Loucy (cell line): Measurements from ENCODE around the gene CDK18.

Experiments used
- H2AFZ ChIP-seq: fragments of 200-600 bp; sonication (generic); 2 replicates; pipeline ENCODE4 v1.6.0; 2016; ENCODE audit warnings: antibody characterized with exemption, mild to moderate bottlenecking, low read length, moderate library complexity
- H3F3A ChIP-seq: fragments of 200-600 bp; 2 replicates; pipeline ENCODE4 v1.6.0; 2016; ENCODE audit warnings: antibody characterized with exemption, low read depth, mild to moderate bottlenecking
- H3K27me3 ChIP-seq: fragments of 200-600 bp; sonication (generic); 2 replicates; pipeline ENCODE4 v1.6.1; 2014; ENCODE audit warnings: low read length, mild to moderate bottlenecking; ENCODE audit not compliant: insufficient read depth, poor library complexity, severe bottlenecking
- H3K36me3 ChIP-seq: fragments of 200-600 bp; sonication (generic); 2 replicates; pipeline ENCODE4 v1.6.1; 2016; ENCODE audit warnings: low read length; ENCODE audit not compliant: insufficient read depth
- H3K4me1 ChIP-seq: fragments of 200-600 bp; sonication (generic); 2 replicates; pipeline ENCODE4 v1.5.1; 2014; ENCODE audit warnings: low read length, mild to moderate bottlenecking; ENCODE audit not compliant: insufficient read depth, poor library complexity, severe bottlenecking
- H3K4me2 ChIP-seq: fragments of 200-600 bp; sonication (generic); 2 replicates; pipeline ENCODE4 v1.6.0; 2014; ENCODE audit warnings: antibody characterized with exemption, low read length, low read depth, mild to moderate bottlenecking; ENCODE audit not compliant: poor library complexity, severe bottlenecking
- H3K4me3 ChIP-seq: fragments of 200-600 bp; sonication (generic); 2 replicates; pipeline ENCODE4 v1.5.1; 2014; ENCODE audit warnings: low read length, mild to moderate bottlenecking, mixed read lengths; ENCODE audit not compliant: poor library complexity, severe bottlenecking
- H3K79me2 ChIP-seq: fragments of 200-600 bp; sonication (generic); 2 replicates; pipeline ENCODE4 v1.6.1; 2014; ENCODE audit warnings: low read length; ENCODE audit not compliant: insufficient read depth
- H3K9ac ChIP-seq: fragments of 200-600 bp; sonication (generic); 2 replicates; pipeline ENCODE4 v1.6.0; 2014; ENCODE audit warnings: mild to moderate bottlenecking, low read depth, low read length, moderate library complexity; ENCODE audit not compliant: poor library complexity, severe bottlenecking
- H3K9me2 ChIP-seq: fragments of 200-600 bp; sonication (generic); replicated peaks from 2 replicates; pipeline ENCODE4 v1.6.1; 2016; ENCODE audit warnings: low read depth, low read length, mixed read lengths
- H3K9me3 ChIP-seq: fragments of 200-600 bp; sonication (generic); 2 replicates; pipeline ENCODE4 v1.6.1; 2014; ENCODE audit warnings: mild to moderate bottlenecking, antibody characterized with exemption, low read length, low read depth; ENCODE audit not compliant: insufficient read depth
- H4K20me1 ChIP-seq: fragments of 200-600 bp; sonication (generic); 2 replicates; pipeline ENCODE4 v1.6.0; 2014; ENCODE audit warnings: antibody characterized with exemption, low read length, mild to moderate bottlenecking; ENCODE audit not compliant: insufficient read depth, poor library complexity, severe bottlenecking
- EZH2phosphoT487 ChIP-seq: fragments of 200-600 bp; IDR thresholded peaks from 2 replicates; pipeline ENCODE4 v1.6.1; 2018; ENCODE audit warnings: antibody characterized with exemption, mild to moderate bottlenecking, moderate library complexity, borderline replicate concordance
- TF ChIP-seq, protein P1 (sequence below): fragments of 200-600 bp; sonication (generic); conservative IDR thresholded peaks from 2 replicates; pipeline ENCODE4 v1.5.1; 2014; ENCODE audit warnings: mild to moderate bottlenecking, antibody characterized with exemption, low read length

CDK18 gene

DNA sequence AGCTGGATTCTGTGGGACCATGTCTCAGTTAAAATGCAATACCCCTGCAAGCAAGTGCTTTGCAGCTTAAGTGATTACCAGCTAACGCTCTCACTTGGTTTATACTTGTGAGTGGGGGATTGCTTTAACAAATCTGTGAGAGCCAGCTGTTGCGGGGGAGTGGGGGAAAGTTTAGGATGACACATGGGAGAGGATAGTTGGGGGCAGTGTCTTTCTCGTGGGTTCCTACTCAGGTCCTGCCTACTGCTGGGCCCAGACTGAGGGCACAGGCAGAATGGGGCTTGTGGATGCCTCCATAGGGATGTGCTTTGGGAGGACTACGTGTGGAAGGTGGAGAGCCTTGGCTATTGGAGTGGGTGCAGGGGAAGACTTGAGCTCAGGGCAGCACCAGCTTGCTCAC is 67.3 kb downstream of the CDK18 start:
- TF ChIP-seq, protein P1, sequence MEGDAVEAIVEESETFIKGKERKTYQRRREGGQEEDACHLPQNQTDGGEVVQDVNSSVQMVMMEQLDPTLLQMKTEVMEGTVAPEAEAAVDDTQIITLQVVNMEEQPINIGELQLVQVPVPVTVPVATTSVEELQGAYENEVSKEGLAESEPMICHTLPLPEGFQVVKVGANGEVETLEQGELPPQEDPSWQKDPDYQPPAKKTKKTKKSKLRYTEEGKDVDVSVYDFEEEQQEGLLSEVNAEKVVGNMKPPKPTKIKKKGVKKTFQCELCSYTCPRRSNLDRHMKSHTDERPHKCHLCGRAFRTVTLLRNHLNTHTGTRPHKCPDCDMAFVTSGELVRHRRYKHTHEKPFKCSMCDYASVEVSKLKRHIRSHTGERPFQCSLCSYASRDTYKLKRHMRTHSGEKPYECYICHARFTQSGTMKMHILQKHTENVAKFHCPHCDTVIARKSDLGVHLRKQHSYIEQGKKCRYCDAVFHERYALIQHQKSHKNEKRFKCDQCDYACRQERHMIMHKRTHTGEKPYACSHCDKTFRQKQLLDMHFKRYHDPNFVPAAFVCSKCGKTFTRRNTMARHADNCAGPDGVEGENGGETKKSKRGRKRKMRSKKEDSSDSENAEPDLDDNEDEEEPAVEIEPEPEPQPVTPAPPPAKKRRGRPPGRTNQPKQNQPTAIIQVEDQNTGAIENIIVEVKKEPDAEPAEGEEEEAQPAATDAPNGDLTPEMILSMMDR: no peak
- no peak for TF ChIP-seq EZH2phosphoT487
- H3K27me3 ChIP-seq: no peaks in the 10 kb centered on the region
- no peak overlapping the region for H2AFZ ChIP-seq
- no peak overlapping the region for H3K4me3 ChIP-seq
- no peak overlapping the region for H3K9ac ChIP-seq
- H3K36me3 ChIP-seq: no peaks in the 10 kb centered on the region
- no peaks in the 10 kb centered on the region for H3K9me3 ChIP-seq
- H3F3A ChIP-seq: no peaks in the 10 kb centered on the region
- H3K9me2 ChIP-seq: no peaks in the 10 kb centered on the region
- H3K79me2 ChIP-seq: no peaks in the 10 kb centered on the region
- no peak overlapping the region for H3K4me2 ChIP-seq
- no peaks in the 10 kb centered on the region for H3K4me1 ChIP-seq
- no peaks in the 10 kb centered on the region for H4K20me1 ChIP-seq

DNA sequence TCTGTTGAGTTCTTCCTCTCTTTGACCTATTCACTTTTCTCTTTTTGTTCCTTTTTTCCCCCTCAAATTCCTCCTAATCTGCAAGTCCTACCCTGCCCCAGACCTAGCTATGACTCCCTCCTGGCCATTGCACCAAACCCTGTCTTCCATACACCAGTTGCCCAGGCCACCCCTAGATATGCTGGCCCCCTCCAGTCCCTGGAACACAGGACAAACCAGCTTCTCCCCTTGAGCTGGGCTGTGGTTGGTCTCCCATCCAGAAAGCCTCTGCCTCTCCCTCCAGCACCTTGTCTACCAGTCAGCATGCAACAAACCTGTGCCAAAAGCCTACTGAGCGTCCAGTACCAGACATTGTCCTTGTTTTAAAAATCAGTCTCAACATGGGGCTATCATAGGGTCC is 68.0 kb downstream of the CDK18 start:
- Histone ChIP-seq H3K9ac (no peak overlapping the region), H3K4me3 (no peak overlapping the region), H3K27me3 (no peaks in the 10 kb centered on the region), H3K9me3 (no peaks in the 10 kb centered on the region), H3K36me3 (no peaks in the 10 kb centered on the region), H3K9me2 (no peaks in the 10 kb centered on the region), H4K20me1 (no peaks in the 10 kb centered on the region), H3K4me1 (no peaks in the 10 kb centered on the region), H3K4me2 (no peak overlapping the region), H3F3A (no peaks in the 10 kb centered on the region), H3K79me2 (no peaks in the 10 kb centered on the region), H2AFZ (no peak overlapping the region)
- TF ChIP-seq, protein P1: no peak
- TF ChIP-seq EZH2phosphoT487: no peak

DNA sequence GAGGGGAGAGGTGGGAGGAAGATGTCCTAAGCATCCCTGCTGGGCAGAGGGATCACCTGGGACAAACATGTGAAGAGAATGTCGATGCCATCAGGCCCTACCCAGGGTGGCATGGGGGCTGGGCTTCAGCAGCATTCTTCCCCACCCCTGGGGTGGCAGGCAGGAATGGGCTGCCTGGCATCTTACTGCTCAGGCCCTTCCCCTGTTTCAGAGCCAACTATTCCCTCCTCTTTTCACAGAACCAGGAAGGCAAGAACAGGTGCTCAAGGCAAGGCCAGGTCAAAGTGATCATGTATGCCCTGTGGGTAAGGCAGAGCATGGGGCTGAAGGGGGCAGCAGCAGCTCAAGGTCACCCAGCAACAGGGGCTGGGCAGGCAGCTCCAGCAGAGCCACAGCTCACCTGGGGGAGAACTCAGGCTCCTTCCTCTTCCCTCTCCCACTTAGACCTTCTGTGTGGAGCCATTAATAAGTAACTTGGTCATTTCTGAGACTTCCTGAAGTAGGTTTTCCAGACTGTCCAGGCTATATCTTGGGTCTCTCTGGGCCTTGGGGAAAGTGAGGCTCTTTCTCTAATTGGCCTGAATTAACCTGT is 70.9 kb downstream of the CDK18 start:
- Histone ChIP-seq H3F3A (no peaks in the 10 kb centered on the region), H3K27me3 (no peaks in the 10 kb centered on the region)

More for the DNA sequence above, 70.9 kb downstream of the CDK18 start:
- no peak overlapping the region for H3K4me3 ChIP-seq
- no peak overlapping the region for H2AFZ ChIP-seq
- no peaks in the 10 kb centered on the region for H4K20me1 ChIP-seq
- no peaks in the 10 kb centered on the region for H3K36me3 ChIP-seq
- no peaks in the 10 kb centered on the region for H3K79me2 ChIP-seq
- H3K4me2 ChIP-seq: no peak overlapping the region
- H3K9me2 ChIP-seq: no peaks in the 10 kb centered on the region
- H3K4me1 ChIP-seq: no peaks in the 10 kb centered on the region
- TF ChIP-seq, protein P1: peak; percentile 18; the same call in 1 of the 2 replicates
- TF ChIP-seq EZH2phosphoT487: no peak
- H3K9me3 ChIP-seq: no peaks in the 10 kb centered on the region
- H3K9ac ChIP-seq: no peak overlapping the region
